ENCODE data around the gene ZNF793.

The ZNF793 gene

DNA sequence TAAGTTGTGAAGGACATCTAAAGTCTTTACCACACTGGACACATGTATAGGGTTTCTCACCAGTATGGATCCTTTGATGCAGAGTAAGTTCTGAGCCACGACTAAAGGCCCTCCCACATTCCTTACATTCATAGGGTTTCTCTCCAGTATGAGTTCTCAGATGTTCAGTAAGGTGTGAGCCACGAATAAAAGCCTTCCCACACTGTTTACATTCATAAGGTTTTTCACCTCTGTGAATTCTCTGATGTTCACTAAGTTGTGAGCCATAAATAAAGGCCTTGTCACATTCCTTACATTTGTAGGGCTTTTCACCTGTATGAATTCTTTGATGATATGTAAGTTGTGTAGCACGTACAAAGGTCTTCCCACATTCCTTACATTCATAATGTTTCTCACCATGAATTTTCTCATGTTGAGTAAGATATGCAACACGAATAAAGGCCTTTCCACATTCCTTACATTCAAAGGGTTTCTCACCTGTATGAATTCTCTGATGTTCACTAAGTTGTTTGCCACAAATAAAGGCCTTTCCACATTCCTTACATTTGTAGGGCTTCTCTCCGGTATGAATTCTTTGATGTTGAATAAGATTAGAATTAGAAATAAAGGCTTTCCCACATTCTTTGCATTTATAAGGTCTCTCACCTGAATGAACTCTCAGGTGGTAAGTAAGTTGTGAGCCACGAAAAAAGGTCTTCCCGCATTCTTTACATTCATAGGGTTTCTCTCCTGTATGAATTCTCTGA, 58.1 kb downstream of the ZNF793 start:
- no peak for DNase-seq (ENCODE audit: low read depth in 1 of 2, low spot score in 1 of 2)

- no peak for DNase-seq (ENCODE audit: low read depth in 1 of 2, low spot score in 1 of 2)
These were observed 58.6 kb downstream of the ZNF793 start for GRCh38 chr19:37565370-37565669.

DNA sequence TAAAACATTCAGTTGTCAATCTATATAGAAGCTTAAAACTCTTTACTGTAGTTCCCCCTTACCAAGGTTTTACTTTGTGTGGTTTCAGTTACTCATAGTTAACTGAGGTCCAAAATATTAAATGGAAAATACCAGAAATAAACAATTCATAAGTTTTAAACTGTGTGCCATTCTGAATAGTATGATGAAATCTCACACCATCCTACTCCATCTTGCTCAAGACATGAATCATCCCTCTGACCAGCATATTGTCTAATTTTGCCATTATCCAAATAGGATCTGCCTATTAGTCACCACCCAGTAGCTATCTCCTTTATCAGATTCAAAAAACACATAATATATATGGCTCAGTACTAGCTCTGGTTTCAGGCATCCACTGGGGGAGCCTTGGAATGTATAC, 65.5 kb downstream of the ZNF793 start:
- no peak for DNase-seq (ENCODE audit: low read depth in 1 of 2, low spot score in 1 of 2)

GRCh38 chr19:37583340-37583739, 76.6 kb downstream of the ZNF793 start:
- DNase-seq (ENCODE audit: low read depth in 1 of 2, low spot score in 1 of 2) = no peak
